Measurements from ENCODE around the gene SORCS2. TPM values are rescaled to one million over a fixed set of nuclear protein-coding genes. Genes with fewer than 3 reads are reported as not detected.
"Not testable (repeated sequence)": the region's sequence is repeated elsewhere in the genome, so short reads cannot be mapped to it uniquely, and the experiment has no call there.

SORCS2 gene
- total RNA-seq, 6 donors from 2014 or later = 2.2 to 28.3 (median 7.2) TPM

DNA sequence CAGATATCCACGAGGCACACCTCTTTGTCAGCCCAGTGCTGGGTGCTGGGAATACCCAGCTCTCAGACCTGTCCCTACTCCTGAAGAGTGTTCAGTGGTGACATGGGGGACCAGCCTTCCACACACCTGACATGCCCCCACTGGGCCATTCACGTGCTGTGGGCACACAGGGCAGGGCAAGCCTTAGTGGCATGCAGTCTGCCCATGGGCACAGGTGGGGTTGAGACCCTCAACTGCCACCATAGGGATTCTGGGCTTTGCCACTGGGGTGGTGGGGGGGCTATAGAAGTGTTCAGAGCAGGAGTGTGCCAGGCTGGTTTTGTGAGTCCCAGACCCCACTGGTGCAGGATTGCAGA is 259.1 kb downstream of the SORCS2 start:
- Histone ChIP-seq H3K4me3 (no peak overlapping the region), H3K4me1 (no peaks in the 10 kb centered on the region), H3K9me3 (no peaks in the 10 kb centered on the region), H3K27ac (no peak overlapping the region), H3K27me3 (no peaks in the 10 kb centered on the region), H3K36me3 (no peaks in the 10 kb centered on the region)
- WGBS, 2 donors = 64 to 67% methylated on average over 1 to 2 of the region's 2 CpGs
- DNase-seq = peak in 1 of 2 donors; percentile 30
- ATAC-seq (ENCODE audit: low FRiP score in 2 of 2) = peak; percentile 36 to 52
- TF ChIP-seq EP300 (IDR thresholded peaks at IDR 0.05) = no peak
- TF ChIP-seq POLR2A (IDR thresholded peaks at IDR 0.05) = no peak
- TF ChIP-seq POLR2AphosphoS5 (IDR thresholded peaks at IDR 0.05) = no peak
- TF ChIP-seq, protein P1, sequence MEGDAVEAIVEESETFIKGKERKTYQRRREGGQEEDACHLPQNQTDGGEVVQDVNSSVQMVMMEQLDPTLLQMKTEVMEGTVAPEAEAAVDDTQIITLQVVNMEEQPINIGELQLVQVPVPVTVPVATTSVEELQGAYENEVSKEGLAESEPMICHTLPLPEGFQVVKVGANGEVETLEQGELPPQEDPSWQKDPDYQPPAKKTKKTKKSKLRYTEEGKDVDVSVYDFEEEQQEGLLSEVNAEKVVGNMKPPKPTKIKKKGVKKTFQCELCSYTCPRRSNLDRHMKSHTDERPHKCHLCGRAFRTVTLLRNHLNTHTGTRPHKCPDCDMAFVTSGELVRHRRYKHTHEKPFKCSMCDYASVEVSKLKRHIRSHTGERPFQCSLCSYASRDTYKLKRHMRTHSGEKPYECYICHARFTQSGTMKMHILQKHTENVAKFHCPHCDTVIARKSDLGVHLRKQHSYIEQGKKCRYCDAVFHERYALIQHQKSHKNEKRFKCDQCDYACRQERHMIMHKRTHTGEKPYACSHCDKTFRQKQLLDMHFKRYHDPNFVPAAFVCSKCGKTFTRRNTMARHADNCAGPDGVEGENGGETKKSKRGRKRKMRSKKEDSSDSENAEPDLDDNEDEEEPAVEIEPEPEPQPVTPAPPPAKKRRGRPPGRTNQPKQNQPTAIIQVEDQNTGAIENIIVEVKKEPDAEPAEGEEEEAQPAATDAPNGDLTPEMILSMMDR (IDR thresholded peaks at IDR 0.05) = no peak

DNA sequence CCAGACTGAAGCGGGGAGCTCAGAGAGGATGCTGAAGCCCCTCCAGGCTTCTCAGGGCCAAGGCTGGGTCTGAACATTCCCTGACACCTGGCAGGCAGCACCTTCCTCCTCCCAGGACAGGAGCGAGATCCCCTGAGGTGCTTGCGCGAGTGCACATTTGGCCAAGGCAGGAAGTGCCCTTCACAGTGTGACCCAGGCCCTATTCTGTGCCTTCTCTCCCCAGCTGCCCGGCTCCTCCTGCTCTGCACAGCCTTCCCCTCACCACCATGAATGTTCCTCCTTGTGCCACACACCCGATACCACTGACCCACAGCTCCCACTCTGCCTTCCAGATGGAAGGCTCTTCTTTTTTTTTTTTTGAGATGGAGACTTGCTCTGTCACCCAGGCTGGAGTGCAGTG is 259.5 kb downstream of the SORCS2 start:
- TF ChIP-seq, protein P1 (IDR thresholded peaks at IDR 0.05) = no peak
- TF ChIP-seq EP300 (IDR thresholded peaks at IDR 0.05) = no peak
- TF ChIP-seq POLR2A (IDR thresholded peaks at IDR 0.05) = no peak
- no peak for TF ChIP-seq POLR2AphosphoS5 (IDR thresholded peaks at IDR 0.05)
- H3K4me1 ChIP-seq = no peaks in the 10 kb centered on the region
- H3K27me3 ChIP-seq = no peaks in the 10 kb centered on the region
- no peak overlapping the region for H3K4me3 ChIP-seq
- no peaks in the 10 kb centered on the region for H3K36me3 ChIP-seq
- ATAC-seq (ENCODE audit: low FRiP score in 2 of 2) (peak; percentile 12 to 19), DNase-seq (no peak)
- H3K9me3 ChIP-seq = no peaks in the 10 kb centered on the region
- WGBS, 2 donors = 76 to 80% methylated on average over 6 of the region's 6 CpGs
- H3K27ac ChIP-seq = no peak overlapping the region

DNA sequence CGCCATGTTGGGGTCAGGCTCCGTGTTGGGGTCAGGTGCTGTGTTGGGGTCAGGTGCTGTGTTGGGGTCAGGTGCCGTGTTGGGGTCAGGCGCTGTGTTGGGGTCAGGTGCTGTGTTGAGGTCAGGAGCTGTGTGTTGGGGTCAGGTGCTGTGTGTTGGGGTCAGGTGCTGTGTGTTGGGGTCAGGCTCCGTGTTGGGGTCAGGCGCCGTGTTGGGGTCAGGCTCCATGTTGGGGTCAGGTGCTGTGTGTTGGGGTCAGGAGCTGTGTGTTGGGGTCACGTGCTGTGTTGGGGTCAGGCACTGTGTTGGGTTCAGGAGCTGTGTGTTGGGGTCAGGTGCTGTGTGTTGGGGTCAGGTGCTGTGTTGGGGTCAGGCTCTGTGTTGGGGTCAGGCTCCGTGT is 260.5 kb downstream of the SORCS2 start:
- DNase-seq = peak in 1 of 2 donors; percentile 47
- not testable (repeated sequence) for H3K27ac ChIP-seq; H3K4me3 ChIP-seq; H3K9me3 ChIP-seq; ATAC-seq (ENCODE audit: low FRiP score in 2 of 2); H3K4me1 ChIP-seq; H3K36me3 ChIP-seq; H3K27me3 ChIP-seq
- 75 to 84% methylated on average over 9 of the region's 9 CpGs for WGBS, 2 donors

DNA sequence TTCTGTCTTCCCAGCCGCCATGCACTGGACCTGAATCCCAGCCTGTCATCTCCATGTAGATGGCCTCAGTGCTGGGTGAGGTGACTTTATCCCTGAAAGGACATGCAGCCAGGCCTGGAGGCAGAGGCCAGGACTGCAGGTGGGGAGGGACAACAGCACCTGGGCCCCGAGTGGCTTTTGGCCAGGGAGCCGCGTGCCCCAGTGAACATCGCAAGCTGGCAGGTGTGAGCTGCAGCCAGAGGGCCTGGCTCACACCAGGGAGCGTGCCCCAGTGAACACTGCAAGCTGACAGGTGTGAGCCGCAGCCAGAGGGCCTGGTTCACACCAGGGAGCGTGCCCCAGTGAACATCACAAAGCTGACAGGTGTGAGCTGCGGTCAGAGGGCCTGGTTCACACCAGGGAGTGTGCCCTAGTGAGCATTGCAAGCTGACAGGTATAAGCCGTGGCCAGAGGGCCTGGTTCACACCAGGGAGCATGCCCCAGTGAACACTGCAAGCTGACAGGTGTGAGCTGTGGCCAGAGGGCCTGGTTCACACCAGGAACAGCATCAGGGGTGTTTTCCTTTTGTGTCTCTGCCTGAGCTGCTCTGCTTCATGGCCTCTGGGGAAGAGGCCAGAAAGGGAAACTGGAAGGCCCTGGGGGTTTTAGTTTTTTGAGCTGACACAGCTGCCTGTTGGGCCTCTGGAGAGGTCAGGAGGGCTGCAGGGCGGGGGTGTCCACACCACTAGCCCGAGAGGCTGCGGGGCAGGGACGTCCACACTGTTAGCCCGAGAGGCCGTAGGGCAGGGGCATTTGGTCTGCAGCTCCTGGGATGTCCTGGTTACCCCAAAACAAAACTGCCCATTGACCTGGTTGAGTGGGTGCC is 265.1 kb downstream of the SORCS2 start:
- no peak for ATAC-seq (ENCODE audit: low FRiP score in 2 of 2)
- H3K9me3 ChIP-seq = no peaks in the 10 kb centered on the region
- no peaks in the 10 kb centered on the region for H3K4me1 ChIP-seq
- no peaks in the 10 kb centered on the region for H3K36me3 ChIP-seq
- TF ChIP-seq POLR2AphosphoS5 (IDR thresholded peaks at IDR 0.05) (no peak), EP300 (IDR thresholded peaks at IDR 0.05) (no peak), POLR2A (IDR thresholded peaks at IDR 0.05) (no peak)
- TF ChIP-seq, protein P1 (IDR thresholded peaks at IDR 0.05) = no peak
- H3K27ac ChIP-seq = no peak overlapping the region
- no peaks in the 10 kb centered on the region for H3K27me3 ChIP-seq
- H3K4me3 ChIP-seq = no peak overlapping the region
- DNase-seq = peak in 1 of 2 donors; percentile 51
- WGBS, 2 donors = 77 to 81% methylated on average over 10 to 16 of the region's 16 CpGs

DNA sequence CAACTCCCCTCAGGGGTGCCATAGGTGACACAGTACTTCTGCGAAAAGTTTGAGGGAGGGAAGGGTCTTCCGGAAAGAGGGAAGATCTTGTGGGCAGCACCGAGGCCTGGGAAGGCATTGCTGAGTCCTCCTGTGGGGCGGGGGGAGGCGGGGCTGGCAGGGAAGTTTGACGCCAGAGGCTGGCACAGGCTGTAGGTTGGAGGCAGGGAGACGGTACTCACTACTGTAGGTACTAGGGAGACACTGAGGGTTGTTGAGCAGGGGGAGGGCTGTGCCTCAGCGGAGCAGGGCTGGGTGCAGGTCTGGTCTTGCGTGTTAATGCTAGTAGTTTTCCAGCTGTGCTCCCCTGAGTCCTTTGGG is 265.7 kb downstream of the SORCS2 start:
- Histone ChIP-seq H3K27me3 (no peaks in the 10 kb centered on the region), H3K4me3 (no peak overlapping the region), H3K4me1 (no peaks in the 10 kb centered on the region), H3K36me3 (no peaks in the 10 kb centered on the region), H3K9me3 (no peaks in the 10 kb centered on the region), H3K27ac (no peak overlapping the region)
- TF ChIP-seq POLR2AphosphoS5 (IDR thresholded peaks at IDR 0.05) (no peak), EP300 (IDR thresholded peaks at IDR 0.05) (no peak), POLR2A (IDR thresholded peaks at IDR 0.05) (no peak)
- TF ChIP-seq, protein P1 (IDR thresholded peaks at IDR 0.05) = no peak
- no peak for DNase-seq
- 65 to 75% methylated on average over 9 of the region's 9 CpGs for WGBS, 2 donors
- no peak for ATAC-seq (ENCODE audit: low FRiP score in 2 of 2)
